ENCODE data around the gene FGD5. TPM values are rescaled to one million over a fixed set of nuclear protein-coding genes. Genes with fewer than 3 reads are reported as not detected.
"Not testable (repeated sequence)": the region's sequence is repeated elsewhere in the genome, so short reads cannot be mapped to it uniquely, and the experiment has no call there.

FGD5 gene
- total RNA-seq, 1 donor, result under 0.01 TPM

DNA sequence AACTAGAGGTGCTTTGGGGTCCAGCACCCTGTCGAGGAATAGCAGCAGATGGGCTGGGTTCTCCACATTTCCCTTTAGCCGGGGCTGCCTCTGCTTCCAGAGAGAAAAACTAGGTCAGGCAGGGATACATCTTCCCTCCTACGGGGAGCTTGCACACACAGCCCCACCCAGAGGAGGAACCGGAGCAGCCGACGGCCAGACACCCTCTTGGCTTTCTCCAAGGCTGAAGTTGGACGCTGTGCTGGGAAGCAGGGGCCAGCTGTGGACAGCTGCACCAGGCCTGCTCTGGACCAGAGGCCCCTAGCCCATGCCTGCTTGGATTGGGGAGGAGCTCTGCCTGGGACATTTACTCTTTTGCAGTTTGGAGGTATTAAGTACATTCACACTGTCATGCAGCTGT, 84.0 kb downstream of the FGD5 start:
- H3K4me3 ChIP-seq (ENCODE audit: low read depth, low read length), result no peak overlapping the region
- TF ChIP-seq, protein P1, sequence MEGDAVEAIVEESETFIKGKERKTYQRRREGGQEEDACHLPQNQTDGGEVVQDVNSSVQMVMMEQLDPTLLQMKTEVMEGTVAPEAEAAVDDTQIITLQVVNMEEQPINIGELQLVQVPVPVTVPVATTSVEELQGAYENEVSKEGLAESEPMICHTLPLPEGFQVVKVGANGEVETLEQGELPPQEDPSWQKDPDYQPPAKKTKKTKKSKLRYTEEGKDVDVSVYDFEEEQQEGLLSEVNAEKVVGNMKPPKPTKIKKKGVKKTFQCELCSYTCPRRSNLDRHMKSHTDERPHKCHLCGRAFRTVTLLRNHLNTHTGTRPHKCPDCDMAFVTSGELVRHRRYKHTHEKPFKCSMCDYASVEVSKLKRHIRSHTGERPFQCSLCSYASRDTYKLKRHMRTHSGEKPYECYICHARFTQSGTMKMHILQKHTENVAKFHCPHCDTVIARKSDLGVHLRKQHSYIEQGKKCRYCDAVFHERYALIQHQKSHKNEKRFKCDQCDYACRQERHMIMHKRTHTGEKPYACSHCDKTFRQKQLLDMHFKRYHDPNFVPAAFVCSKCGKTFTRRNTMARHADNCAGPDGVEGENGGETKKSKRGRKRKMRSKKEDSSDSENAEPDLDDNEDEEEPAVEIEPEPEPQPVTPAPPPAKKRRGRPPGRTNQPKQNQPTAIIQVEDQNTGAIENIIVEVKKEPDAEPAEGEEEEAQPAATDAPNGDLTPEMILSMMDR (IDR thresholded peaks at IDR 0.05; ENCODE audit: insufficient read depth, low read depth, low read length), result no peak
- peak; percentile 7 for DNase-seq (ENCODE audit: low read depth)

DNA sequence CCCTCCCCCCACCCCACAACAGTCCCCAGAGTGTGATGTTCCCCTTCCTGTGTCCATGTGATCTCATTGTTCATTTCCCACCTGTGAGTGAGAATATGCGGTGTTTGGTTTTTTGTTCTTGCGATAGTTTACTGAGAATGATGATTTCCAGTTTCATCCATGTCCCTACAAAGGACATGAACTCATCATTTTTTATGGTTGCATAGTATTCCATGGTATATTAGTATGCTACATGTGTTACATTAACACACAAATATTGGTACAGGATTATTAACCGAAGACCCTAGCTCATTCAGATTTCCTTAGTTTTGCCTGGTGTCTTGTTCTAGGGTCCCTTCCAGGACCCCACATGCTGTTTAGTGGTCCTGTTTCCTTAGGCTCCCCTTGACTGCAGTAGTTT, 84.7 kb downstream of the FGD5 start:
- H3K4me3 ChIP-seq (ENCODE audit: low read depth, low read length); DNase-seq (ENCODE audit: low read depth): not testable (repeated sequence)

DNA sequence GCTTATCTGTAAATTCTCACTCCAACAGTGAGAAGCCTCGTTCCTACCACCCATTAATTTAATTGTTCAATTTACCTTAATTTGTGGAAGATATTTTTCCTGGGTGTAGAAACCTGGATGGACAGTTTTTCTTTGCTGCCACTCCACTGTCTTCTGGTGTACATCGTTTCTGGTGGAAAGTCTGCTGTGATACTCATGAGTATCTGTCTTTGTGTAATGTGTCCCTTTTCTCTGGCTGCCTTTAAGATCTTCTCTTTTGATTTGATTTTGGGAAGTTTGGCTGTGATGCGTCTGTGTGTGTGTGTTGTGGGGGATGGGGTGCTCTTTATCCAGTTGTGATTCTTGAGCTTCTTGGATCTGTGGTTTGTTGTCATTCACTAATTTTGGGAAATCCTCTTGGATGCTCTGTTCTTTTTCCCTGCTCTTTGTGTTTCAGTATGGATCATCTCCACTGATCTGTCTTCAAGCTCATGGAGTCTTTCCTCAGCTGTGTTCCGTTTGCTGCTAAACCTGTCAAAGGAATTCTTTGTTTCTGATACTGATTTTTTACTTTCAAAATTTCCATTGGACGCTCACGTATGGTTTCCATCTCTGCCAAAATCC, 86.4 kb downstream of the FGD5 start:
- no peak overlapping the region for H3K4me3 ChIP-seq (ENCODE audit: low read depth, low read length)
- no peak for DNase-seq (ENCODE audit: low read depth)
- TF ChIP-seq, protein P1 (IDR thresholded peaks at IDR 0.05; ENCODE audit: insufficient read depth, low read depth, low read length), result no peak

DNA sequence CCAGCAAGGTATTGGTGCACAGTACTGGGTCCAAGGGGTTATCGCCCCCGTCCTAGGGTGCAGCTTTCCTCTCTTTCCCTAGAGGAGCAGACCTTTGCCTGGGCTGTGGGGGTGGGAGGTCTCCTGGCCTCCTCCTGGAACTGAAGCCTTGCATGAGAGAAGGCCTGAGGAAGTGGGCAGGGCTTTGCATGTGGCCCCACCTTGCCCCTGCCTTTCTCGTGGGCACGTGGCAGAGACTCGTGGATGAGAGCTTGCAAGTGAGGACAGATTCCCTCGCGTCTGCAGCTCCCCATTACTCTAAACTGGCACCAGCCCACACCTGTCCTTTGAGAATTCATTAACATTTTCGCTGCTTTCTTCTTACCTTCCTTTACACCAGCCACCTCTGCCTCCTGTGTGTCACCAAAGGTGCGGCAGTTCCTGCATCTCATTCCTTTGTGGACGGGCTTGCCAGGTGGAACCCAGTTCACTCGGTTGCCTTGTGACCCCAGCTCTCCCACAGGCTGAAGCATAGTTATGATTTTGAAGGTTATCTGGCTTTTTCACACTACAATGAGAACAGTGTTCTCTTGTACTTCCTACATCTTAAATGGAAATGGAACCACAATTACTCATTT, 87.7 kb downstream of the FGD5 start:
- TF ChIP-seq, protein P1 (IDR thresholded peaks at IDR 0.05; ENCODE audit: insufficient read depth, low read depth, low read length), result no peak
- no peak for DNase-seq (ENCODE audit: low read depth)
- no peak overlapping the region for H3K4me3 ChIP-seq (ENCODE audit: low read depth, low read length)

DNA sequence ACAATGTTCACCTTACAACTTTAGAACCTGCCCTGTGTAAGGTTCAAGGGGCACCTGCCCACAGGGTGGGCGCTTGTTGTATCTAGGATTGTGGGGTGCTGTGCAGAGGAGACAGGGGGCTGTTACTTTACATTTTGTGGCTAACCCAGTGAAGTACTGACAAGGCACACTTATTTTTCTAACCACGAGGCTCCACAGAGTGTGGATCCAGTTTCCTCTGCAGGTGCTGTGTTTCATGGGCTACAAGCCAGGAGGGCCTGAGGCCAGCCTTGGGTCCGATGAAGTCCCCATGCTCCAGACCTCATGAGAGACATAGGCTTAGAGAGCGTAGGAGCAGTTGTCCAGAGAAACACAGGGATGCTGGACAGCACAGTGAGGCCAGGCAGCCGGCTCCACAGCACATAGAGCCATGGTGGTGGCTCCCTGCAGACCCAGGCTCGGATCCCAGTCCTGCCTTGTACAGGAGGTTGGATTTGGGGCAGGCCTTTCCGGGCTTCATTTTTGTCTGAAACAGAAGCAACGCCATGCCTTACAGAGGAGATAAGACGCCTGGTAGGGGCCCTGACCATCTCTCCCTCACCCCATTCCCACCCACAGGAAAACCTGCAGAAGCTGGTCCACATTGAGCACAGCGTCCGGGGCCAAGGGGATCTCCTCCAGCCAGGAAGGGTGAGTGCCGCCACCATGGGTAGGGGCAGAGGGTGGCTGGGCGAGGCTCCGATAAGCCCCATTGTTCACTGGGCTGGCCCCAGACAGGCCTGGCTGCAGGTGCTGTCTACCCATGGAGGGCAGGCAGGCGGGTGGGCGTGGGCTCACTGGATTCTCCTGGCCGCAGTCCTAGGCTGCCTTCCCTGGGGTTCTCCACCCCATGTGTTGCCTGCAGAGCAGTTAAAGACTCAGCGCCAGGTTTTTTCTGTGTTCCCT, 88.5 kb downstream of the FGD5 start:
- no peak overlapping the region for H3K4me3 ChIP-seq (ENCODE audit: low read depth, low read length)
- DNase-seq (ENCODE audit: low read depth), result no peak
- TF ChIP-seq, protein P1 (IDR thresholded peaks at IDR 0.05; ENCODE audit: insufficient read depth, low read depth, low read length), result no peak

DNA sequence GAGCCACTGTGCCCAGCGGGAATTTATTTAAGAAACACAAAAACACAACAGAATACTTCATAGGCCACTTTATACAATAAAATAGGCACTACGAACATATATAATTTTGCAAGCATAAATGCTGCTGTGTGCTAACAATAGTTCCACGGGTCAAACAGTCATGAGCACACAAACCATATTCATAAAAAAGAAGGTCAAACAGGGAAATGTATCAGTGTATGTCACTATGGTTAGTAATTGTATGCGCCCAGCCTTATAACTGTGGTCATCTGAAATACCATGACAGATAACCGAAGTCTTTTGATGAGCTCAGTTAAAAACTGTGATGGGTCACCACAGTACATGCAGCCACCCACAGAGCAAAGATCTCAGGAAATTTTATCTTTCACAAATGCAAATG, 90.5 kb downstream of the FGD5 start:
- DNase-seq (ENCODE audit: low read depth), result no peak
- TF ChIP-seq, protein P1 (IDR thresholded peaks at IDR 0.05; ENCODE audit: insufficient read depth, low read depth, low read length), result no peak
- H3K4me3 ChIP-seq (ENCODE audit: low read depth, low read length), result no peak overlapping the region

DNA sequence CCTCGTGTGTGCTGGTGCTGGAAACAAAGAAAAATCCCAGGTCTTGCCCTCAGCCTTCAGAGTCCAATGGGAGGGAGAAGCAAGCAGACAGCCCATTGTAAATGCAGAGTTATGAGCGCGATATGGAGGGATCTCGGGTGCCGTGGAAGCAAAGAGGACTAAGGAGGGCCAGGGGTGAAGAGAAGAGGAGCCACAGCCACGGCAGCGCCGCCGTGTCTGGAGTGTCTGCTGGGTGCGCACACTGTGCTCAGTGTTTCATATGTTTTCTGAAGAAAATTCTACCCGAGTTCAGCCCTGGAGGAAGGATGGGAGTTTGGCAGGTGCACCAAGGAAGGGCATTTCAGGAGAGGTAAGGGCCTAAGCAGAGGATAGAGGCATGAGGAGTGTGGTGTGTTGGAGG, 92.9 kb downstream of the FGD5 start:
- DNase-seq (ENCODE audit: low read depth), result no peak
- H3K4me3 ChIP-seq (ENCODE audit: low read depth, low read length), result no peak overlapping the region
- TF ChIP-seq, protein P1 (IDR thresholded peaks at IDR 0.05; ENCODE audit: insufficient read depth, low read depth, low read length), result no peak

Measured in fibroblast of villous mesenchyme (primary cell).